ENCODE data around the gene CDH4. TPM values are rescaled to one million over a fixed set of nuclear protein-coding genes. Genes with fewer than 3 reads are reported as not detected.

CDH4 gene
- total and polyA plus RNA-seq, 2 donors, result 0.04 to 0.42 TPM

DNA sequence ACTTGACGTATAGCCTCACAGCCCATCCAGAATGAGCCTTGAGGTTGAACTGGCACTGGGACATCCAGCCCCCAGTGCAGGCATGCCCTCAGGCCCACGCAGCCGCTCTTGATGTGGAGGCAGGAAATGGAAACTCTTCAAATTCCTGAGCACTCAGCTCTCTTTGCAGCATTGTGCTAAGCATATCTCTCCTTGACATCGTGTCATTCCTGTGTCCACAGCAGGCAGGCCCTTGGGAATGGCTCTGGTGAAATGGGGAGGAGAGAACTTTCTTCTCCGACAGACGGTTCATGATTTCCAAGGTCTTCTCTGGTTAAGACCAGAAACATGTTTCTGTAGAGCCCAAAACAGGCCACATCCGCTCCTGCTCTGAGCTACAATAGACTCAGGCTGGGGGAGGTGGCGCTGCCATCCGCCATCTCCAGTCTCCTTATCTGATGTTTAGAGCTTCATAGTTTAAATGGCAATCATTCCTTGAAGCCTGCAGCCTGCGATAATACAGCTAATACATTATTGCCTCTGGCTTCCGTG is 248.8 kb downstream of the CDH4 start:
- Histone ChIP-seq H3K36me3 (ENCODE audit: insufficient read depth) (no peaks in the 10 kb centered on the region), H3K27ac (ENCODE audit: low read depth) (no peak overlapping the region), H3K4me1 (ENCODE audit: insufficient read depth) (no peaks in the 10 kb centered on the region), H3K4me3 (ENCODE audit: low read depth, low read length) (no peak overlapping the region)
- DNase-seq (ENCODE audit: extremely low spot score), result no peak
- 26% methylated on average over 11 of the region's 11 CpGs for WGBS

DNA sequence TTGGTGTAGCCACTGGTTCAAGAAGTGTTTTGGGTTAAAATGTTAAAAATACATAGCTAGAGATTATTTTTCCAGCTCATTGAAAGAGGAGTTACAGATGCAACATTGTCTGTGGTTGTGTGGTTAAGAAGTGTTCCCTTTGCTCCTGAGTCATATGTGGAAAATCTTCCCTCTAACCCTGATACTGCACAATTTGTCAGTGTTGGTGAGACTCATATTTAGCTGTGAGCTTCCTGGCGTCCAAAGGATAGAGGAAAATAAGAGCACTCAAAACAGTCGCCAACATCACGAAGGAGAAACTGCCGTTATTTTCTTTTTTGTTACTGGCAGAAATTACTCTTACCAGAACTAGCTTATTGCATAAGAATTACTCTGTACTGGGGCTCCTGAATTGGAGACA is 250.4 kb downstream of the CDH4 start:
- DNase-seq (ENCODE audit: extremely low spot score), result no peak
- H3K4me3 ChIP-seq (ENCODE audit: low read depth, low read length), result no peak overlapping the region
- H3K27ac ChIP-seq (ENCODE audit: low read depth), result no peak overlapping the region
- 95% methylated on average over 4 of the region's 4 CpGs for WGBS
- H3K4me1 ChIP-seq (ENCODE audit: insufficient read depth), result no peaks in the 10 kb centered on the region
- no peaks in the 10 kb centered on the region for H3K36me3 ChIP-seq (ENCODE audit: insufficient read depth)

DNA sequence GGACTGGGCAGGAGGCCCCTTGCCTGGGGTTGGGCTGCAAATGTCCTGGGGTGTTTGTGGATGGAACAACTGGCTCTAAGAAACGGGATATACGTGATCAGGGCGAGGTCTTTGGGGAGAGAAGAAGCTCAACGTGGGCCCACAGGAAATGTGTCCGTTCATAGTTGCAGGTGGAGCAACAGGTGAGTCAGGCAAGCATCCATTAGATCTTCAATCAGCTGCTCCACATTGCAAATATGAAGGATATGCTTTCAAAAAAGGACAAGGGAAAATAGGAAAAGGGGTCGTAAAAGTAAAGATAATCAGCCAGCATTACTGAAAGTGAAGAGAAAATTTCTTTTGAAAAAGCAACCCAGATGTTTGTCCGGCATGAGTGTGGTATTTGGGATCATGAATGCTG is 251.0 kb downstream of the CDH4 start:
- Histone ChIP-seq H3K4me1 (ENCODE audit: insufficient read depth) (no peaks in the 10 kb centered on the region), H3K36me3 (ENCODE audit: insufficient read depth) (no peaks in the 10 kb centered on the region), H3K4me3 (ENCODE audit: low read depth, low read length) (no peak overlapping the region), H3K27ac (ENCODE audit: low read depth) (no peak overlapping the region)
- DNase-seq (ENCODE audit: extremely low spot score), result no peak
- WGBS, result 85% methylated on average over 7 of the region's 7 CpGs

DNA sequence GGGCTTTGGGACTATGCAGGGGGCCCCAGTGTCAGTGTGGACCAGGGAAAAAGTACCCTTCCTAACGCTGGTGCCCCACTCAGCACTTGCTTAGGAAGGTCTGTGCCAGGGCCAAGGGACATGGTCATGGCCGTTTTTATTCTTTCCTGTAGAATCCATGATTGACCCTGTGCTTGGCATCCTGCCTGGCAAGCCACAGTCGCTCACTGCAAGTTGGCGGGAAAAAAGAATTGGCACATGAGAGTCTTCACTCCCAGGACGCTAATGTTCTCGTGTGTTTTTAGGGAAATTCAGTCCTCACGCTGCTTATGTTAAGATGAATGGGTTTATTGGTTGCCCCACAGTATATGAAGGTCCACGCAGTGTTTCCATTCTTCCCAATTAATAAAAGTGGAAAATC is 253.4 kb downstream of the CDH4 start:
- Histone ChIP-seq H3K27ac (ENCODE audit: low read depth) (no peak overlapping the region), H3K4me1 (ENCODE audit: insufficient read depth) (no peaks in the 10 kb centered on the region), H3K4me3 (ENCODE audit: low read depth, low read length) (no peak overlapping the region), H3K36me3 (ENCODE audit: insufficient read depth) (no peaks in the 10 kb centered on the region)
- 75% methylated on average over 8 of the region's 8 CpGs for WGBS
- DNase-seq (ENCODE audit: extremely low spot score), result no peak

DNA sequence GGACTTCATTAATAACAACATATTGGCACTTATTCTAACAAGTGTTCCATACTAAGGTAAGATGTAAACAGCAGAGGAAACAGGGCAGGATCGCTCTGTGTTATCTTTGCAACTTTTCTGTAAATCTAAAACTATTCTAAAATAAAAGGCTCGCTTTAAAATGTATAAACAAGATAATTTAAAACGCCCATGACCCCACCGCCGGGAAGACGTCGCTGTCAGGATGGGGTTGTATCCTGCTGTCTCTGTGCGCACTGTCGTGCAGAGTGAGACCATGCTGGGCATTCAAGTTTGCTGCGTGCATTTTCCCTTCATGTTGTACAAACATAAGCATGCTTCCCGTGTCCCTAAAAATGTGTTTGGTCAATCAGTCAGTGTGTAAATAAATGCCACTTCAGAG is 255.7 kb downstream of the CDH4 start:
- 54% methylated on average over 11 of the region's 11 CpGs for WGBS
- Histone ChIP-seq H3K4me1 (ENCODE audit: insufficient read depth) (no peaks in the 10 kb centered on the region), H3K4me3 (ENCODE audit: low read depth, low read length) (no peak overlapping the region), H3K27ac (ENCODE audit: low read depth) (no peak overlapping the region), H3K36me3 (ENCODE audit: insufficient read depth) (no peaks in the 10 kb centered on the region)
- DNase-seq (ENCODE audit: extremely low spot score), result no peak

DNA sequence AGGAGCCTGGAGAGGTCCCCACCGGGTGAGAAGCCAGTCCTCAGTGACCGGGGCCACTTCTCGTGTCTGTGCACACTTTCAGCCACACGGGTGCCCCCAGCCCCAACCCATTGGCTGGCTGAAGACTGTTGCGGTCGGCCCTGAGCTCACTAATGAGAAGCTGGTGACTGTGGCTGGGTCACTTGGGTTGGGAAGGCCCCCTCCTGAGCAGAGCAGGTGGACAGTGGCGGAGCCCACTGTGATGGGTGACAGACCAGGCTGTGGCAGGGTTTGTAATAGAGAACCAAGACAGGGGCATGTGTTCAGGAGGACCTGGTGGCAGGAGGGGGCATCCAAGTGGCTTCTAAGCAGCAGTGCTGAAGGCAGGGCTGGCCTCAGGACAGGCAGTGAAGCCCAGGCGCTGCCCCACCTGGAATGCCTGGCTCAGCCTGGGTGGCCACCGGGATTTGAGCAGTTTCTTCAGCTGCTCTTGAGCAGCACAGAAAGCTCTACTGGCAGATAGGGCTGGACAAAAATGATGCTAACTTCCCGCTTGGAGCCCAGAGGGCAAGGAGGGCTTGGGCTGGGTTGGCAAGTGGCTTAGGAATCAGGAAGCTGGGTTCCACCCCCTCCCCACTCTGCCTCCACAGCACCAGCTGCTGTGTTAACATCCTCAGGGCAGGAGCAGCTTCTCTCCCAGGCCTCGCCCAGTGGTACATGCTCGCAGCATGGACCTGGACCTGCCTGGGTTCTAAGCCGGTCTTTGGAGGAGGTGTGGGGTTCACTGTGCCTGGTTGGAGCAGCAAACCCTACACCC is 256.4 kb downstream of the CDH4 start:
- Histone ChIP-seq H3K4me3 (ENCODE audit: low read depth, low read length) (no peak overlapping the region), H3K36me3 (ENCODE audit: insufficient read depth) (no peaks in the 10 kb centered on the region), H3K4me1 (ENCODE audit: insufficient read depth) (no peaks in the 10 kb centered on the region), H3K27ac (ENCODE audit: low read depth) (no peak overlapping the region)
- DNase-seq (ENCODE audit: extremely low spot score), result no peak
- 78% methylated on average over 13 of the region's 13 CpGs for WGBS

DNA sequence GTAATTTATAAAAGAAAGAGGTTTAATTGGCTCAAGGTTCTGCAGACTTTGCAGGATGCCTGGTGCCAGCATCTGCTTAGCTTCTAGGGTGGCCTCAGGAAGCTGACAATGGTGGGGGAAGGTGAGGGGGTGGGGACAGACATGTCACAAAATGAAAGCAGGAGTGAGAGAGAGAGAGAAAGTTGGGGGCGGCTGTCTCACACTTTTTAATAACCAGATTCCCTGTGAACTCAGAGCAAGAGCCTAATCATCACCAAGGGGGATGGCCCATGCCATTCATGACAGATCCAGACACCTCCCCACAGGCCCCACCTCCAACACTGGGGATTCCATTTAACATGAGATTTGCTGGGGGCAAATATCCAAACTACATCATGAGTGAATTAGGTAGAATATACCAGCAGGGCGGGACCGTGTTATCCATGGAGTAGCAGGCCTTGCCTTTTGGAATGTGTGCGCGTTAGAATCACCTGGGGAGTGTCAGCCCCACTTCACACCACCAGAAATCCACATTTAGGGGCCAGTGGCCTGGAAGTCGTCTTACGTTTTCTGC is 258.8 kb downstream of the CDH4 start:
- no peaks in the 10 kb centered on the region for H3K36me3 ChIP-seq (ENCODE audit: insufficient read depth)
- no peak overlapping the region for H3K4me3 ChIP-seq (ENCODE audit: low read depth, low read length)
- H3K4me1 ChIP-seq (ENCODE audit: insufficient read depth), result no peaks in the 10 kb centered on the region
- WGBS, result 77% methylated on average over 7 of the region's 7 CpGs
- no peak for DNase-seq (ENCODE audit: extremely low spot score)
- no peak overlapping the region for H3K27ac ChIP-seq (ENCODE audit: low read depth)

DNA sequence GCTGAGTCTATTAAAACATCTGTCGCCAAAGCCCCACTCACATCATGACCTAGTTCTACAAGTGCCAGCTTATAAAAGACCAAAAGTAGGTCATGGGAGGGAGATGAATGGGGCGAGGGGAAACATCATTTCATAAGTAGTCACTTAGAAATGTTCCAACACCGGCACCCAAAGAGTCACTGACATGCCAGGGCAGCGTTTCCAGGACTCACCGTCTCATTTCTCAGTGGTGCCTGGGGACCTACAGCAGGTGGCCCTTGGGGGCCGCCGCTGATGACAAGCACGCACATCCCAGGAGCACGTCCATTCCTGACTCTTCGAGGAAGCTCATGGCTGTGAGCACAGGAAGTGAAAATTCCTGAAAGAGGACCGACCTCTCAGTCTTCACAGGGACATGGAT is 260.4 kb downstream of the CDH4 start:
- WGBS, result 88% methylated on average over 11 of the region's 11 CpGs
- DNase-seq (ENCODE audit: extremely low spot score), result no peak
- Histone ChIP-seq H3K4me3 (ENCODE audit: low read depth, low read length) (no peak overlapping the region), H3K4me1 (ENCODE audit: insufficient read depth) (no peaks in the 10 kb centered on the region), H3K27ac (ENCODE audit: low read depth) (no peak overlapping the region), H3K36me3 (ENCODE audit: insufficient read depth) (no peaks in the 10 kb centered on the region)

DNA sequence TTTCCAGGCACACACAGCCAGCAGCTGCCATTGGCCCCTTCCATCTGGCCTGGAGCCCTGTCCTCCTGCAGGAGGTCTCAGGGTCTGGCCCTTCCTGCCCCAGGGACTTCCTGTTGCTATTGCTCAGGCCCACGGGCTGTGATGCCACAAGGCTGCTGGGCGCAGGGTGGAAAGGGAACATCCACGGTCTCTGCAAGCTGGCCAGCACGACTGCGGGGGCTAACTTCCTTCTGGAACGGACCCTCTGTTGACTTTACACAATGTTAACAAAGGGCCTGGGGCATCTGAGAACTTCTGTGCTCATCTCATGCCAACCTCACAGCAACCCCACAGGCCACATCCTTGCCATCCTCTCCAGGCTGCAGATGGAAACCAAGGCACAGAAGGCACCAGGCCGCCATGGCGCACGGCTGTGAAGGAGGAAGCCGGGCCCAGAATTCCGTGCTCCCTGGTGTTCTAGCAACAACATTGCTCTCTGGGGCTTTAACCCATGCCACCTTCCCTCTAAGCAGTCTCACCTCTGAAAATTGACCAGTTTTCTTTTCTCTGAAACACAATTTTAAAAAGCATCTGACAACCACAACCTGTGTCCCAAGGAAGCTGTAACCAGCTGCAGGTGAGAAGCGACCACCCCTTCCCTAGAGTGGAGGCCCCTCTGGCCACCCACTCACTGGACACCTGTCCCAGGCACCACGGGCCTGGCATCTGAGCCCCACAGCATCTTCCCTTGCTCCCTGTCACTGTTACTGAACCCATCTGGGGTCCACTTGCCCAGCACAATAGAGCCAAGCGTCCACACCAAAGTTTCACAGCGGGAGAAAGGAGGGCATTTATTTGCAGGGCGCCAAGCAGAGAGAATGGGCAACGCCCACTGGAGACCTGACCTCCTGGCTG is 261.3 kb downstream of the CDH4 start:
- no peak overlapping the region for H3K4me3 ChIP-seq (ENCODE audit: low read depth, low read length)
- H3K27ac ChIP-seq (ENCODE audit: low read depth), result no peak overlapping the region
- H3K4me1 ChIP-seq (ENCODE audit: insufficient read depth), result no peaks in the 10 kb centered on the region
- 84% methylated on average over 17 of the region's 17 CpGs for WGBS
- H3K36me3 ChIP-seq (ENCODE audit: insufficient read depth), result no peaks in the 10 kb centered on the region
- DNase-seq (ENCODE audit: extremely low spot score), result no peak

DNA sequence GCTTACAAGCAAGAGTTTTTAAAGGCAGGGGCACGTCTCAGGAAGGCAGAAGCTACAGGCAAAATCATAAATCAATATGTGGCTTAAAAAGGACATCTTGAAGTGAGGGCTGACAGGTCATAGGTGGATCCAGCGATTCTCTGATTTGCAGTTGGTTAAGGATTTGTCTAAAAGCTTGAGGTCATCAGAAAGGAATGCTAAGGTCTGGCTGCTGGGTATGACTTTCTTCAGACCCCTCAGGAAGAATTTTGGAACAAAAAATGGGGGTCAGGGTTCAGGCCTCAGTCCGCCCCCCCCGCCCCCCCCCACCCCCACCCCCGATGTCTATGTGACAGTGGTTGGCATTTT is 261.9 kb downstream of the CDH4 start:
- 50% methylated on average over 5 of the region's 5 CpGs for WGBS
- Histone ChIP-seq H3K4me1 (ENCODE audit: insufficient read depth) (no peaks in the 10 kb centered on the region), H3K4me3 (ENCODE audit: low read depth, low read length) (no peak overlapping the region), H3K36me3 (ENCODE audit: insufficient read depth) (no peaks in the 10 kb centered on the region), H3K27ac (ENCODE audit: low read depth) (no peak overlapping the region)
- DNase-seq (ENCODE audit: extremely low spot score), result no peak

DNA sequence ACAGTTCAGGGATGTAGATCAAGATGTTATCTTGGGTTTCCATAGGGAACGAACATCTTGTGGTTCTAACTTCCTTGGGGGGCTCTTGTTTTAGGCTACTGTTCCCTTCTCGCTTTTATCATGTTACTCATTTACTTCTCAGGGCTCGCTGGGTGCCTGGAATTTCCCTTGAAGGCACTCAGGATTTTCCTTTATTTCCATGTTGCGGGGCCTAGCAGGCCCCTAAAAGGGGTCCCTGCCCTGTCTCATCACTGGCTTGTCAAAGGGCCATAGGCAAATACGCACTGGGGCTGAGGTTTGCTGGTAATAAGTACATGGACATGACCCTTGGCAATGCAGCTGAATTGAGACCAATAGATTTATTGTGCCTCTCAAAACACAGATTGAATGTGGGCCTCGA is 262.3 kb downstream of the CDH4 start:
- no peak for DNase-seq (ENCODE audit: extremely low spot score)
- H3K36me3 ChIP-seq (ENCODE audit: insufficient read depth), result no peaks in the 10 kb centered on the region
- H3K27ac ChIP-seq (ENCODE audit: low read depth), result no peak overlapping the region
- WGBS, result 59% methylated on average over 6 of the region's 6 CpGs
- H3K4me1 ChIP-seq (ENCODE audit: insufficient read depth), result no peaks in the 10 kb centered on the region
- no peak overlapping the region for H3K4me3 ChIP-seq (ENCODE audit: low read depth, low read length)

DNA sequence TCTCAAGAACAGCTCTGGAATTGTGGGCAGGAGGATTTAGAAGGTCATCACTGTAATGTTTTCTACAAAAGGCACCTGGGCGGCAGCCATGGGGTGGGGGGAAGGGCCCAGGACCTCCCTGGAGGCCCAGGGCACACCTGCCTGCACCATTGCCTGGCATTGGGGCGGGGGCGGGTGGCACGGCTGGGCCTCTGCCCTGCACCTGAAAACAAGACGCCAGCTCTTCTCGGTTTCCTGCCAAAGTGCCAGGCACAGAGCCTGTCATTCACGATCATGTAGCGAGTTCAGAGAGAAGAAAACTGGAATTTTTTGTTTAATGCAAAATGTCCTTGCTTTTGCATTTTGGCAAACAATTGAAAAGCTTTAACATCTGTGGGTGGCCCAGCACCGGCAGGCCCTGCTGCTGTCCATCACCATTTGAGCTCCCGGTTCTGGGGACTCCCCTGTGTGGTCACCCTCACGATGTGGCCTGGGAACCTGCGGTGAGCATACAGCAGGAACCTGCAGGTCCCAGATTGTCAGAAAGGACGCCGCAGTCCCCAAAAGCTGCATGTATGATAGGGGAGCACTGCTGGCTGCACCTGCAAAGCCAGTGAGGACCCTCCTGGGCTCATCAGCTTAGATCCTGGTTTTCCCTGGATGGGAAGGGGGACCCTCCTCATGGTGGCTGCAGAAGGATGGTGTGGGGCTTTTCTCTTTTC is 262.9 kb downstream of the CDH4 start:
- no peaks in the 10 kb centered on the region for H3K4me1 ChIP-seq (ENCODE audit: insufficient read depth)
- no peak overlapping the region for H3K27ac ChIP-seq (ENCODE audit: low read depth)
- WGBS, result 79% methylated on average over 14 of the region's 14 CpGs
- no peak overlapping the region for H3K4me3 ChIP-seq (ENCODE audit: low read depth, low read length)
- H3K36me3 ChIP-seq (ENCODE audit: insufficient read depth), result no peaks in the 10 kb centered on the region
- DNase-seq (ENCODE audit: extremely low spot score), result no peak

DNA sequence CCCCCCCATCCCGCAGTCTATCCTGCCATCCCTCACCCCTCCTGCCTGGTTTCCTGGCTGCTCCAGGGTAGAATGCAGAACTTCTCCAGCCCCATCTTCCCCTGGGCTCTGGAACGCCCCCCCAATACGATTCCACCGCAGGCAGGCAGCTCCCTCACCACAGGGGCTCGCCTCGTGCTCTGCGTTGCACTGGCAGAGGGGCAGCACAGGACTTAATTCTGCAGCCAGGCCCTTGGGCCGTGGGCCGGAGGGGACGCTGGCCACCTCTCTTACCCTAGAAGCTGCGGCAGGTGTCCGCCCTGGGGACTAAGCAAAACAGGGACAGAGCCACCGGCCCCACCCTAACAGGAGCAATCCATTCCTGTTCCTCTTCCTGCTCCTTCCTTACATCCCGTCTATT is 263.9 kb downstream of the CDH4 start:
- Histone ChIP-seq H3K27ac (ENCODE audit: low read depth) (no peak overlapping the region), H3K36me3 (ENCODE audit: insufficient read depth) (no peaks in the 10 kb centered on the region), H3K4me1 (ENCODE audit: insufficient read depth) (no peaks in the 10 kb centered on the region), H3K4me3 (ENCODE audit: low read depth, low read length) (no peak overlapping the region)
- 65% methylated on average over 14 of the region's 14 CpGs for WGBS
- DNase-seq (ENCODE audit: extremely low spot score), result no peak

All from urinary bladder (tissue), 4 donors.